GM19324 (cell line): ENCODE results near the gene OR10J1.

Source experiments
- ATAC-seq: cut with Tn5 transposase; IDR thresholded peaks from one replicate; pipeline ENCODE4 v1.9.1; 2021; ENCODE audit warnings: mild to moderate bottlenecking, moderate library complexity; ENCODE audit not compliant: unreplicated experiment, low FRiP score

The OR10J1 gene

GRCh38 chr1:159483501-159483900 is 44.0 kb downstream of the OR10J1 start:
- ATAC-seq: no peak
